ENCODE results near the gene COX7B.
"Not testable (repeated sequence)": the region's sequence is repeated elsewhere in the genome, so short reads cannot be mapped to it uniquely, and the experiment has no call there.

The COX7B gene

GRCh38 chrX:77899081-77899828 is at the start of gene COX7B:
Gene COX7B (plus strand): TSS chrX:77899468. CDS start chrX:77899554, 86 bp downstream.
- peak; percentile 67 for DNase-seq

- no peak for DNase-seq
Measured at GRCh38 chrX:77875372-77875771, 23.9 kb upstream of the COX7B start.

GRCh38 chrX:77881418-77881817 is 17.9 kb upstream of the COX7B start:
- not testable (repeated sequence) for DNase-seq

GRCh38 chrX:77892887-77893286 is 6.4 kb upstream of the COX7B start:
- no peak for DNase-seq

- no peak for DNase-seq
Measured at GRCh38 chrX:77893713-77894112, 5.6 kb upstream of the COX7B start.

- peak; percentile 90 for DNase-seq
Measured at GRCh38 chrX:77894921-77895886, 4.1 kb upstream of the COX7B start, which contains the start of gene MAGT1. Gene MAGT1 (minus strand): TSS chrX:77895435. CDS start chrX:77895410, 25 bp downstream.

GRCh38 chrX:77900688-77901087 is 1.4 kb downstream of the COX7B start:
- DNase-seq = no peak

GRCh38 chrX:77901506-77901905 is 2.2 kb downstream of the COX7B start:
- no peak for DNase-seq

GRCh38 chrX:77910108-77910840 is 11.0 kb downstream of the COX7B start, which contains the start of gene ATP7A:
Gene ATP7A (plus strand): TSS chrX:77910693. CDS start chrX:77971642, 60,949 bp downstream.
- DNase-seq = peak; percentile 91

GRCh38 chrX:77917294-77917933 is 18.1 kb downstream of the COX7B start:
- DNase-seq = no peak

GRCh38 chrX:77918568-77918967 is 19.3 kb downstream of the COX7B start:
- no peak for DNase-seq

GRCh38 chrX:77919370-77919769 is 20.1 kb downstream of the COX7B start:
- DNase-seq = not testable (repeated sequence)

GRCh38 chrX:77922787-77923186 is 23.5 kb downstream of the COX7B start:
- no peak for DNase-seq

GRCh38 chrX:77924320-77924859 is 25.1 kb downstream of the COX7B start:
- DNase-seq = no peak

- no peak for DNase-seq
Measured at GRCh38 chrX:77925764-77926163, 26.5 kb downstream of the COX7B start.

- DNase-seq = no peak
Measured at GRCh38 chrX:77930581-77930980, 31.3 kb downstream of the COX7B start.

GRCh38 chrX:77935886-77936285 is 36.6 kb downstream of the COX7B start:
- DNase-seq = no peak

- DNase-seq = no peak
Measured at GRCh38 chrX:77936299-77936698, 37.0 kb downstream of the COX7B start.

GRCh38 chrX:77937291-77937690 is 38.0 kb downstream of the COX7B start:
- no peak for DNase-seq

GRCh38 chrX:77938083-77938680 is 38.9 kb downstream of the COX7B start:
- no peak for DNase-seq

- not testable (repeated sequence) for DNase-seq
Measured at GRCh38 chrX:77945031-77945430, 45.8 kb downstream of the COX7B start.

All from CD4-positive, alpha-beta T cell treated with Interleukin-6 for 4 hours (primary cell).